Endothelial cell of umbilical vein (primary cell): ENCODE data around the gene CCN6. TPM values are rescaled to one million over a fixed set of nuclear protein-coding genes. Genes with fewer than 3 reads are reported as not detected.

ENCODE experiments used
- BruUV-seq: library from RNA; stranded (reverse); fragments of 400-500 nt; replicated peaks from 2 replicates; lab custom pipeline; 2021; lab: Mats Ljungman, UMichigan
- CTCF ChIA-PET: fragments of 300-600, 350-600 bp; sonication (Branson Sonifier 250); formaldehyde crosslinking; loops from one replicate; lab custom pipeline; 2021; ENCODE audit warnings: antibody characterized with exemption, inconsistent platforms; lab: Charles Lee
- POLR2A ChIA-PET: fragments of 300-600, 350-600 bp; sonication (Branson Sonifier 250); formaldehyde crosslinking; loops from one replicate; lab custom pipeline; 2021; ENCODE audit warnings: antibody characterized with exemption, inconsistent platforms; lab: Charles Lee
- DNase-seq: peaks from one replicate; pipeline ENCODE4 v3.0.0-alpha.2; 2011; ENCODE audit warnings: low read depth, low spot score
- FAIRE-seq: peaks from 2 replicates; lab custom pipeline; 2011; peaks lifted over from hg19 to GRCh38; lab: Jason Lieb, UNC
- H2AFZ ChIP-seq: 2 replicates; pipeline ENCODE4 v1.6.0; 2012; ENCODE audit warnings: low read depth, low read length, control low read depth, inconsistent platforms
- H3K27ac ChIP-seq: 2 replicates; pipeline ENCODE4 v1.5.1; 2011; ENCODE audit warnings: low read depth, mild to moderate bottlenecking, control low read depth, low read length, moderate library complexity; ENCODE audit not compliant: insufficient read depth
- H3K27me3 ChIP-seq, 2 experiments: 2 replicates each; pipeline versions ENCODE4 v1.6.0 to v1.6.1; 2011; ENCODE audit warnings: low read length in 2 of 2, mixed read lengths in 1 of 2; ENCODE audit not compliant: control insufficient read depth in 2 of 2, insufficient read depth in 2 of 2
- H3K36me3 ChIP-seq, 2 experiments: 2 replicates in 1 of 2; 3 replicates in 1 of 2; pipeline ENCODE4 v1.5.1; 2011; ENCODE audit warnings: low read length in 2 of 2, mild to moderate bottlenecking in 1 of 2, moderate library complexity in 1 of 2; ENCODE audit not compliant: control insufficient read depth in 2 of 2, insufficient read depth in 2 of 2; ENCODE audit errors: extremely low read depth in 1 of 2
- H3K4me1 ChIP-seq: 3 replicates; pipeline ENCODE4 v1.5.1; 2011; ENCODE audit warnings: mild to moderate bottlenecking, low read length; ENCODE audit not compliant: control insufficient read depth, insufficient read depth; ENCODE audit errors: extremely low read depth
- H3K4me2 ChIP-seq: 2 replicates; pipeline ENCODE4 v1.6.1; 2011; ENCODE audit warnings: low read length, control low read depth, mixed read lengths; ENCODE audit not compliant: insufficient read depth
- H3K4me3 ChIP-seq, 3 experiments: fragments of 200-600 bp in 1 of 3; sonication (generic), shearing (Covaris generic) in 1 of 3; replicated peaks in 1 of 3; 2 replicates each; pipeline ENCODE4 v1.5.1; 2011 to 2016; ENCODE audit warnings: control low read depth in 3 of 3, low read length in 3 of 3, mild to moderate bottlenecking in 2 of 3, inconsistent platforms in 1 of 3, low read depth in 1 of 3, moderate library complexity in 1 of 3; ENCODE audit not compliant: insufficient read depth in 1 of 3
- H3K79me2 ChIP-seq: 2 replicates; pipeline ENCODE4 v1.6.0; 2012; ENCODE audit warnings: low read length, inconsistent platforms; ENCODE audit not compliant: control insufficient read depth, insufficient read depth
- H3K9ac ChIP-seq: replicated peaks from 2 replicates; pipeline ENCODE3; 2011; ENCODE audit warnings: low read length, control low read depth; ENCODE audit not compliant: insufficient read depth; ENCODE audit errors: extremely low read depth
- H3K9me1 ChIP-seq: replicated peaks from 3 replicates; pipeline ENCODE4 v1.6.0; 2011; ENCODE audit warnings: mild to moderate bottlenecking, low read length; ENCODE audit not compliant: control insufficient read depth, insufficient read depth; ENCODE audit errors: extremely low read depth
- H3K9me3 ChIP-seq: replicated peaks from 2 replicates; pipeline ENCODE4 v1.5.1; 2012; ENCODE audit warnings: low read length, inconsistent platforms; ENCODE audit not compliant: control insufficient read depth, insufficient read depth
- H4K20me1 ChIP-seq: replicated peaks from 2 replicates; pipeline ENCODE3; 2011; ENCODE audit warnings: mild to moderate bottlenecking, low read length; ENCODE audit not compliant: control insufficient read depth, insufficient read depth; ENCODE audit errors: extremely low read depth
- EZH2 ChIP-seq: IDR thresholded peaks from 2 replicates; pipeline ENCODE4 v1.6.1; 2012; ENCODE audit warnings: borderline replicate concordance, low read depth, mild to moderate bottlenecking, moderate library complexity, low read length, inconsistent platforms; ENCODE audit not compliant: severe bottlenecking
- FOS ChIP-seq: IDR thresholded peaks from 2 replicates; pipeline ENCODE4 v1.6.1; 2011; ENCODE audit warnings: mild to moderate bottlenecking, low read length, moderate library complexity, borderline replicate concordance; ENCODE audit not compliant: insufficient read depth
- GATA2 ChIP-seq: IDR thresholded peaks from 2 replicates; pipeline ENCODE4 v1.7.0; 2011; ENCODE audit warnings: low read depth, mild to moderate bottlenecking, moderate library complexity, mixed read lengths, low read length; ENCODE audit not compliant: insufficient read length, insufficient read depth
- JUN ChIP-seq: IDR thresholded peaks from 2 replicates; pipeline ENCODE4 v1.6.1; 2011; ENCODE audit warnings: borderline replicate concordance, low read depth; ENCODE audit not compliant: insufficient read length, insufficient read depth
- MYC ChIP-seq: IDR thresholded peaks from one replicate; pipeline ENCODE4 v1.6.1; 2011; ENCODE audit warnings: mild to moderate bottlenecking, low read depth, low read length
- POLR2A ChIP-seq: IDR thresholded peaks from 2 replicates; pipeline ENCODE4 v1.6.1; 2012; ENCODE audit warnings: low read depth, mild to moderate bottlenecking, control low read depth, low read length
- POLR2AphosphoS5 ChIP-seq: IDR thresholded peaks from 2 replicates; pipeline ENCODE4 v1.6.1; 2012; ENCODE audit warnings: low read depth, mild to moderate bottlenecking, control low read depth, low read length, moderate library complexity; ENCODE audit not compliant: insufficient read depth
- dilution Hi-C: fragments of 300-500 bp; cut with MboI; formaldehyde crosslinking; loops from one replicate; pipeline ENCODE4 v1.15.0; 2019; ENCODE audit warnings: low sequenced_read_pairs; ENCODE audit not compliant: extremely low pct_ligation_motif_present
- intact Hi-C: fragments of 100-400 bp; cut with micrococcal nuclease; formaldehyde crosslinking; loops from one replicate; pipeline ENCODE4 v1.10.0; 2022
- polyA plus RNA-seq, 4 experiments: library from polyadenylated mRNA; depleted of rRNA in 3 of 4; stranded (reverse) in 3 of 4; unstranded in 1 of 4; fragments of >200 nt; gene quantifications; 2 replicates each; pipeline versions ENCODE4 v1.2.1 to v1.2.3, GENCODE V29; 2011 to 2012; ENCODE audit warnings: missing spikeins in 1 of 4
- total RNA-seq: library from RNA; stranded (reverse); gene quantifications from 2 replicates; pipeline ENCODE4 v1.2.3, GENCODE V29; 2021
- TF ChIP-seq, protein P1 (sequence below), 2 donors: IDR thresholded peaks; 1 replicate in 1 of 2; 2 replicates in 1 of 2; pipeline ENCODE4 v1.5.1; 2011; ENCODE audit warnings: low read length in 2 of 2, mild to moderate bottlenecking in 2 of 2, moderate library complexity in 2 of 2, control low read depth in 1 of 2, inconsistent platforms in 1 of 2, low read depth in 1 of 2; ENCODE audit not compliant: insufficient read depth in 1 of 2; ENCODE audit errors: extremely low read depth in 1 of 2
- TF ChIP-seq, protein P2 (sequence below): IDR thresholded peaks from 2 replicates; pipeline ENCODE4 v1.6.1; 2011; ENCODE audit not compliant: insufficient read depth, insufficient read length

The CCN6 gene
- total and polyA plus RNA-seq, 2 donors (not counting 3 experiments of a cell fraction or from before 2014, with no cell fraction given) = not detected

DNA sequence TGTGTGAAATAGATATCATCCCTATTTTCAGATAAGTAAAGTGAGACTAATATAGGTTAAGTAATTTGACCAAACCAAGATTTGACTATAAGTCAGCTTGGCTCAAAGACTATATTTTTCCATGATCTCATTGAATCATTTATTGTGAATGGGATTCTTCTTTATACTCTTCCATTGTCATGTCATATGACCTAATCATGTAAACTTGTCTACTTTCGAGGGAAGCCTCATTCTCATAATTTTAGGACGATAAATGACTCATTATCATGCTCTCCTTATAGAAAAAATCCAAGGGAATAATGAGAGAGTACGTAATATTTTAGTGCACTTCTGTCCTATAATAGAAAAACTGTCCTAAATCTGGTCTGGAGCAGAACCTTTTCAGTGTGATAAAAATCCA lies 40.9 kb upstream of the CCN6 start:
- FAIRE-seq (no peak), DNase-seq (no peak)
- ChIA-PET POLR2A (no interaction called here), CTCF (interaction anchor here (1.9 kb wide), 1 partner anchor 30 kb away, joined by 10 read pairs; no protein-coding TSS in a partner anchor)
- Histone ChIP-seq H3K36me3 (no peaks in the 10 kb centered on the region), H3K79me2 (no peaks in the 10 kb centered on the region), H3K27me3 (no peaks in the 10 kb centered on the region), H3K4me1 (peaks cover 6% of the 10 kb centered on the region), H3K9ac (no peak overlapping the region), H3K9me3 (no peaks in the 10 kb centered on the region), H4K20me1 (no peaks in the 10 kb centered on the region), H2AFZ (no peak overlapping the region), H3K9me1 (no peaks in the 10 kb centered on the region), H3K4me2 (no peak overlapping the region), H3K27ac (no peak overlapping the region), H3K4me3 (no peak overlapping the region)
- intact Hi-C loops (no loop called here), dilution Hi-C loops (no loop called here)
- no TSS peak for BruUV-seq
- TF ChIP-seq MYC (no peak), FOS (no peak), POLR2A (no peak), POLR2AphosphoS5 (no peak), GATA2 (no peak), EZH2 (no peak), JUN (no peak)
- TF ChIP-seq, protein P1, sequence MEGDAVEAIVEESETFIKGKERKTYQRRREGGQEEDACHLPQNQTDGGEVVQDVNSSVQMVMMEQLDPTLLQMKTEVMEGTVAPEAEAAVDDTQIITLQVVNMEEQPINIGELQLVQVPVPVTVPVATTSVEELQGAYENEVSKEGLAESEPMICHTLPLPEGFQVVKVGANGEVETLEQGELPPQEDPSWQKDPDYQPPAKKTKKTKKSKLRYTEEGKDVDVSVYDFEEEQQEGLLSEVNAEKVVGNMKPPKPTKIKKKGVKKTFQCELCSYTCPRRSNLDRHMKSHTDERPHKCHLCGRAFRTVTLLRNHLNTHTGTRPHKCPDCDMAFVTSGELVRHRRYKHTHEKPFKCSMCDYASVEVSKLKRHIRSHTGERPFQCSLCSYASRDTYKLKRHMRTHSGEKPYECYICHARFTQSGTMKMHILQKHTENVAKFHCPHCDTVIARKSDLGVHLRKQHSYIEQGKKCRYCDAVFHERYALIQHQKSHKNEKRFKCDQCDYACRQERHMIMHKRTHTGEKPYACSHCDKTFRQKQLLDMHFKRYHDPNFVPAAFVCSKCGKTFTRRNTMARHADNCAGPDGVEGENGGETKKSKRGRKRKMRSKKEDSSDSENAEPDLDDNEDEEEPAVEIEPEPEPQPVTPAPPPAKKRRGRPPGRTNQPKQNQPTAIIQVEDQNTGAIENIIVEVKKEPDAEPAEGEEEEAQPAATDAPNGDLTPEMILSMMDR (IDR thresholded peaks at IDR 0.05; ENCODE audit: extremely low read depth in 1 of 2, insufficient read depth in 1 of 2, low read depth in 1 of 2, low read length in 2 of 2) = no peak
- TF ChIP-seq, protein P2, sequence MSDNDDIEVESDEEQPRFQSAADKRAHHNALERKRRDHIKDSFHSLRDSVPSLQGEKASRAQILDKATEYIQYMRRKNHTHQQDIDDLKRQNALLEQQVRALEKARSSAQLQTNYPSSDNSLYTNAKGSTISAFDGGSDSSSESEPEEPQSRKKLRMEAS = no peak
